Motor neuron (in vitro differentiated cells): ENCODE measurements around the gene EYS. TPM values are rescaled to one million over a fixed set of nuclear protein-coding genes. Genes with fewer than 3 reads are reported as not detected.

Experiments used
- ATAC-seq, 8 experiments: fragments of 200-7000 bp; cut with Tn5 transposase; replicated peaks in 6 of 8; 2 replicates each; pipeline ENCODE4 v1.8.0; 2021; ENCODE audit warnings: mild to moderate bottlenecking in 8 of 8, moderate library complexity in 8 of 8
- H3K27ac ChIP-seq, 2 donors: fragments of 250-450 bp; sonication (Bioruptor Pico); 2 replicates each; pipeline ENCODE4 v1.9.0; 2021; ENCODE audit warnings: antibody characterized with exemption in 2 of 2, mild to moderate bottlenecking in 2 of 2, moderate library complexity in 1 of 2
- H3K4me1 ChIP-seq, 2 donors: fragments of 250-450 bp; sonication (Bioruptor Pico); replicated peaks in 1 of 2; 2 replicates each; pipeline ENCODE4 v1.6.1; 2021; ENCODE audit warnings: antibody characterized with exemption in 2 of 2, mild to moderate bottlenecking in 2 of 2, moderate library complexity in 1 of 2
- H3K4me3 ChIP-seq, 5 donors: fragments of 250-450 bp; sonication (Bioruptor Pico); 2 replicates each; pipeline ENCODE4 v1.9.0; 2021; ENCODE audit warnings: antibody characterized with exemption in 5 of 5, mild to moderate bottlenecking in 5 of 5, moderate library complexity in 4 of 5
- WGBS, 10 experiments: fragments of 450-650 bp; shearing (Covaris generic); methylation state at CpG; one replicate each; pipeline ENCODE4 v1.0.0; 2022; 5-methylcytosine and 5-hydroxymethylcytosine counted together
- in situ Hi-C, 9 experiments: fragments of 400-800 bp; cut with MboI; loops; one replicate each; pipeline ENCODE4 v1.15.0; 2021; ENCODE audit warnings: low sequenced_read_pairs in 9 of 9, low pct_unique_long_range_greater_than_20kb in 2 of 9; ENCODE audit not compliant: unreplicated experiment in 9 of 9
- total RNA-seq, 8 experiments: library from RNA; unstranded; fragments of 300-600 nt; gene quantifications; 2 replicates each; pipeline versions ENCODE4 v1.2.3 to v1.2.4, GENCODE V29; 2022

EYS gene
- total RNA-seq, 8 experiments from 2014 or later: 0.71 to 3.7 (median 1.2) TPM

DNA sequence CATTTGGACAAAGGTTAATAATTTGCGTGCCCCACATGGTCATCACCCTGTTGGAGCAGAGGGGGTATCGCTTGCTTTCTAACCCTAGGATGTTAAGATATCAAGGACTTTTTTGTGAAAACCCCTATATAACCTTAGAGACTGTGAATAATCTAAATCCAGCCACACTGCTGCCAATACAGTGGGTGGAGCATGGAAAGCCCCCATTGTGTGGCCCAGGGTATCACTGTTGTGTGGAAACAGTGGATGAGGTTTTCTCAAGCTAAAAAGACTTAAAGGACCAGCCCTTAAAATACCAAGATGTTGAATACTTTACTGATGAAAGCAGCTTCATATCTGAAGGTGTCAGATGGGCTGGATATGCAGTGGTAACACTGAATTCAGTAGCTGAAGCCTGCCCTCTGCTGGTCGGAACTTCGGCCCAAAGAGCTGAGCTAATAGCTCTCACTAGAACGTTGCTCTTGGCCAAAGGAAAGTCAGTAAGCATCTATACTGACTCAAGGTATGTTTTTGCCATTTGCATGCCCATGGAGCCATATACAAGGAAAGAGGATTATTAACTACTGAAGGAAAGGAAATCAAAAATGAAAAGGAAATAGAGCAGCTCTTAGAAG is 1376.2 kb downstream of the EYS start:
- H3K4me3 ChIP-seq: no peak overlapping the region
- no peaks in the 10 kb centered on the region for H3K4me1 ChIP-seq
- in situ Hi-C loops: loop anchor here in 3 of 9 experiments (10.0 to 25.0 kb wide), 2 partner anchors 316 to 318 kb away; no protein-coding TSS in a partner anchor
- ATAC-seq: peak in 4 of 8 experiments; percentile 25 to 69 (median 52)
- 0 to 100% (median 34%) methylated on average over 1 to 5 of the region's 5 CpGs; no CpG with 5 or more reads in 1 of the 10 experiments for WGBS, 10 experiments
- H3K27ac ChIP-seq: no peak overlapping the region

GRCh38 chr6:64326939-64327338 is 1380.1 kb downstream of the EYS start:
- no peak overlapping the region for H3K27ac ChIP-seq
- in situ Hi-C loops: loop anchor here in 2 of 9 experiments (25.0 kb wide), 1 partner anchor 315 kb away; no protein-coding TSS in a partner anchor
- H3K4me1 ChIP-seq: no peaks in the 10 kb centered on the region
- no peak overlapping the region for H3K4me3 ChIP-seq
- ATAC-seq: no peak
- WGBS, 10 experiments: 58 to 100% (median 89%) methylated on average over 1 to 8 of the region's 8 CpGs; no CpG with 5 or more reads in 2 of the 10 experiments

DNA sequence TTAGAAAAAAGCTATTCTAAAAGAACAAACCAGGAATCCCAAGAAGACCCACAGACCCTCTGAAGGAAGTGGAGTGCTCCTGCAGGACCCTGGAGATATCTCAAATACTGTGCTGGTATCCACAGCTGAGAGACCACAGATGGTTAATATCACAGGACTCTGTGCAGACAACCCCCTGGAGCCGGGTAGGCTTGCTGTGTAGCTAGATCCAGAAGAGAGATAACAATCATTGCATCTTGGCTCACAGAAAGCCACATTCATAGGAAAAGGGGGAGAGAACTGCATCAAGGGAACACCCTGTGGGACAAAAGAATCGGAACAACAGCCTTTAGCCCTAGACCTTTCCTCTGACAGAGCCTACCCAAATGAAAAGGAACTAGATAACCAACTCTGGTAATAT is 1381.9 kb downstream of the EYS start:
- 14 to 90% (median 85%) methylated on average over 1 to 2 of the region's 2 CpGs; no CpG with 5 or more reads in 4 of the 10 experiments for WGBS, 10 experiments
- H3K4me3 ChIP-seq: no peak overlapping the region
- no peak overlapping the region for H3K27ac ChIP-seq
- no peaks in the 10 kb centered on the region for H3K4me1 ChIP-seq
- ATAC-seq: no peak
- in situ Hi-C loops: loop anchor here in 2 of 9 experiments (25.0 kb wide), 1 partner anchor 313 kb away; no protein-coding TSS in a partner anchor

- Histone ChIP-seq H3K27ac (no peak overlapping the region), H3K4me3 (no peak overlapping the region), H3K4me1 (no peaks in the 10 kb centered on the region)
- in situ Hi-C loops: no loop called here
- ATAC-seq: no peak
Measured at GRCh38 chr6:64310214-64310613, 1396.8 kb downstream of the EYS start.

- H3K27ac ChIP-seq: no peak overlapping the region
Measured at GRCh38 chr6:64301307-64302236, 1405.5 kb downstream of the EYS start.

DNA sequence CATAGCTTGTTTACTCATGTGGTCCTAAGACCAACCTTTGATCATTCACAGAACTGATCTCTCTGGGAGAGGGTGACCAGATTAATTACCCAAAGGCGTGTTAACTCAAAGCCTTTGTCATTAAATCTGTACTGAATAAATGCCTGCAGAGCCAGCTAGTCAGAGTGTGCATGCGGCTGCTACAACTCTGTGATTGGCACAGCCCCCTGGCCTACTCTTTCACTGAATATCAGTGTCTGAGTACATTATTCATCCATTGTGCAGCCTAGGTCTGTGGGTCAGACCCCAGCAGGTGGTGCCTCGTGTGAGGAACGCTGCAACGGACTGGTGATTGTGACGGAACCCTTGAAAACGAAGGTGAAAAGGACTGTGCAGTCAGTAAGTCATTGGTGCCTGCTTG is 1407.8 kb downstream of the EYS start:
- 20 to 100% (median 59%) methylated on average over 1 to 6 of the region's 7 CpGs; no CpG with 5 or more reads in 4 of the 10 experiments for WGBS, 10 experiments
- in situ Hi-C loops: no loop called here
- Histone ChIP-seq H3K4me3 (no peak overlapping the region), H3K27ac (no peak overlapping the region), H3K4me1 (peaks cover 0 to 2% of the 10 kb centered on the region in 2 donors)
- no peak for ATAC-seq

More at GRCh38 chr6:64301307-64302236, 1405.5 kb downstream of the EYS start:
- Histone ChIP-seq H3K4me3 (no peak overlapping the region), H3K4me1 (peaks cover 0 to 2% of the 10 kb centered on the region in 2 donors)
- no peak for ATAC-seq
- in situ Hi-C loops: no loop called here
- WGBS, 10 experiments: 50 to 96% (median 75%) methylated on average over 2 to 11 of the region's 11 CpGs

DNA sequence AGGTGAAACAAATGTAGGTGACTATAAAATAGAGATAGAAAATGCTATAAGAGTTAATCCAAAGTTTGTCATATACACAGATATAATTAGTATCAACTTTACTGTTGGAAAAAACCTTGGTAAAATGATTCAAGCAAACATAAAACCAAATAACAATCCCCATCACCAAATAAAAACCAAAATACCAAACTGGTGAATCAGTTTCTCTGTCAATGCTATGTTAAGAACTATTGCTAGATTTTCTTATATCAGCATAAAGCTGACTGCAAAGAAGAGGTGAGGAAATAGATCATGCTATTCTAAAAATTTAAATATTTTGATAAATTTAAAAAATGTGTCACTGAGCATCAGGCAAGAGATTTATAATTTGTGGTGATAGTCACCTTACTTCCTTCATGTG is 1413.0 kb downstream of the EYS start:
- peaks cover 8% of the 10 kb centered on the region in 2 donors for H3K4me1 ChIP-seq
- in situ Hi-C loops: no loop called here
- H3K4me3 ChIP-seq: no peak overlapping the region
- no peak overlapping the region for H3K27ac ChIP-seq
- ATAC-seq: no peak

GRCh38 chr6:64293298-64293697 is 1413.7 kb downstream of the EYS start:
- Histone ChIP-seq H3K4me1 (peaks cover 8% of the 10 kb centered on the region in 2 donors), H3K27ac (no peak overlapping the region), H3K4me3 (no peak overlapping the region)
- in situ Hi-C loops: no loop called here
- peak in 2 of 8 experiments; percentile 18 to 25 for ATAC-seq

DNA sequence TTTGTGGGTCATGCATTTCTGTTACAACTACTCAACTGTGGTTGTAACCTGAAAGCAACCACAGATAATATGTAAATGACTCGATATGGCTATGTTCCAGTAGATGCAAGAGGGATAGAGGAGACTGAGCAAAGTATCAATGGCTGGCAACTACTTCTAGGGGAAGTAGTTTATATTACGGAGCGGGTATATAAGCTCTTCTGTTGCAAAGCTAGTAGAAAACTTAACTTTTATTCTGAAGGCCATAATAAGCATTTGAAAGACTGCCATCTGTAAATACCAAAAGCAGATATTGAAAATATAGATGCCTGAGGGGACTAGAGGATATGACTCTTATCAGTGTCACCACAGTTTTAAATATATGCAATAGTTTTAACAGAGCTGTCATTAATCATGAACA is 1416.2 kb downstream of the EYS start:
- Histone ChIP-seq H3K27ac (no peak overlapping the region), H3K4me1 (peaks cover 8% of the 10 kb centered on the region in 2 donors), H3K4me3 (no peak overlapping the region)
- in situ Hi-C loops: no loop called here
- no peak for ATAC-seq
- WGBS, 10 experiments: 43 to 94% (median 80%) methylated on average over 1 to 3 of the region's 3 CpGs; no CpG with 5 or more reads in 5 of the 10 experiments

GRCh38 chr6:64289931-64290330 is 1417.1 kb downstream of the EYS start:
- Histone ChIP-seq H3K27ac (no peak overlapping the region), H3K4me1 (peaks cover 8% of the 10 kb centered on the region in 2 donors), H3K4me3 (no peak overlapping the region)
- ATAC-seq: peak in 5 of 8 experiments; percentile 44 to 100 (median 95)
- 40 to 100% (median 69%) methylated on average over 1 of the region's 1 CpG; no CpG with 5 or more reads in 4 of the 10 experiments for WGBS, 10 experiments
- in situ Hi-C loops: no loop called here

DNA sequence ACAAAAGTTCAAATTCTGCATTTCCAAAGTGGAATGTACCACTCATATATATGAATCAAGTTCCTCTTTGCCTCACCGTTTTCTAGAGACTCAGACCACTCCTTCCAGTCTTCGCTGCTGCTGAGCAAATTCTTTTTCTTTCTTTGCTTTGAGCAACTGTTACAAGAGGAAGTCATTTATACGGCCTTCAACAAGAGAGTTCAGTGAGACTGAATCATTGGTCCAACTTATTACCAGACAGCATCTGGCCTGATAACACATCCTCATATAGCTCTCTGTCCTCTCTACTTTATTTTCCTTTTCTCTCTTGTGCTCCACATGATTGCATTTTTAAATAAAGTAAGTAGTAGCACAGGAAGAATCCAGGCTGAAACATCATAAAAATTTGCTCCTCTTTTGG is 1418.7 kb downstream of the EYS start:
- in situ Hi-C loops: no loop called here
- no peak for ATAC-seq
- H3K27ac ChIP-seq: no peak overlapping the region
- no peak overlapping the region for H3K4me3 ChIP-seq
- 22 to 92% (median 54%) methylated on average over 2 to 3 of the region's 3 CpGs; no CpG with 5 or more reads in 2 of the 10 experiments for WGBS, 10 experiments
- H3K4me1 ChIP-seq: peaks cover 8% of the 10 kb centered on the region in 2 donors

DNA sequence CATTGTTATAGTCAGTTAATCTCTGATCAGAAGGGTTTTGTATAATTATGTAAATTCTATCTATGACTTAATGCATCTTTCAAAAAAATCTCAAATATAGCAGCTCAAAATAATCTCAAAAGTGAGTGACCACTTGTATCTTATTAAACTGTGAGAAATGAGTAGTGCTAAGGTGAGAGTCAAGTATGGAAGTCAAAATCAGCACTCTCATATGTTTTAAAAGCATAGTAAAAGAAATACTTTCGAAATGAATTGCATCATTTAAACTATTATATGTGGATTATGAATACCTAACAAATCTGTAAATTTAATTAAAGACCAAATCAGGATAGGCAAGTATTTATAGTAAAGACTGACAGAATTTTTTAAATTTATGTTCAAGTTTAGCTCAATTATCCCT is 1425.9 kb downstream of the EYS start:
- Histone ChIP-seq H3K4me1 (peaks cover 0 to 11% of the 10 kb centered on the region in 2 donors), H3K27ac (no peak overlapping the region), H3K4me3 (no peak overlapping the region)
- WGBS, 10 experiments: 13 to 100% (median 46%) methylated on average over 1 of the region's 1 CpG; no CpG with 5 or more reads in 2 of the 10 experiments
- ATAC-seq: no peak
- in situ Hi-C loops: no loop called here

GRCh38 chr6:64280569-64280968 is 1426.5 kb downstream of the EYS start:
- H3K4me3 ChIP-seq: no peak overlapping the region
- H3K4me1 ChIP-seq: peaks cover 0 to 11% of the 10 kb centered on the region in 2 donors
- ATAC-seq: peak in 4 of 8 experiments; percentile 43 to 61 (median 52)
- 0 to 100% (median 67%) methylated on average over 1 of the region's 1 CpG; no CpG with 5 or more reads in 4 of the 10 experiments for WGBS, 10 experiments
- no peak overlapping the region for H3K27ac ChIP-seq
- in situ Hi-C loops: no loop called here
